Psoas muscle (tissue), 8 donors: Measurements from ENCODE around the gene AMIGO3. TPM values are rescaled to one million over a fixed set of nuclear protein-coding genes. Genes with fewer than 3 reads are reported as not detected.
A peak's percentile ranks its signal among the peaks of the same experiment; 100 is the strongest.

Experiments
- ATAC-seq, 4 donors: fragments of 200-7000 bp; cut with Tn5 transposase; one replicate each; pipeline ENCODE4 v1.9.1; 2020; ENCODE audit warnings: moderate library complexity in 3 of 4, mild to moderate bottlenecking in 2 of 4
- DNase-seq, 2 donors: peaks; one replicate each; pipeline ENCODE4 v3.0.0-alpha.2; 2020
- H3K27ac ChIP-seq: fragments of 200-600 bp; one replicate; pipeline ENCODE4 v1.8.0; 2022
- H3K27me3 ChIP-seq, 3 donors: fragments of 200-600 bp in 1 of 3; one replicate each; pipeline versions ENCODE4 v1.6.1 to v1.8.0; 2013 to 2022; ENCODE audit warnings: low read length in 2 of 3, mild to moderate bottlenecking in 2 of 3, moderate library complexity in 1 of 3; ENCODE audit not compliant: insufficient read depth in 3 of 3
- H3K36me3 ChIP-seq, 2 donors: fragments of 200-600 bp in 1 of 2; one replicate each; pipeline versions ENCODE4 v1.6.1 to v1.8.0; 2013 to 2022; ENCODE audit warnings: low read depth in 1 of 2, mild to moderate bottlenecking in 1 of 2, moderate library complexity in 1 of 2; ENCODE audit not compliant: insufficient read depth in 1 of 2
- H3K4me1 ChIP-seq: fragments of 200-600 bp; one replicate; pipeline ENCODE4 v1.8.0; 2022
- H3K4me3 ChIP-seq: fragments of 200-600 bp; one replicate; pipeline ENCODE4 v1.8.0; 2022; ENCODE audit warnings: mild to moderate bottlenecking
- H3K9me3 ChIP-seq: fragments of 200-600 bp; one replicate; pipeline ENCODE4 v1.8.0; 2022
- CTCF ChIP-seq: fragments of 200-600 bp; IDR thresholded peaks from one replicate; pipeline ENCODE4 v1.8.0; 2022; ENCODE audit warnings: antibody characterized with exemption
- WGBS, 3 donors: extraction: QIAGEN DNeasy Blood & Tissue Kit; methylation state at CpG; one replicate each; pipeline versions ENCODE4 v1.1.6 to v1.1.7; 2013; 5-methylcytosine and 5-hydroxymethylcytosine counted together
- intact Hi-C, 2 donors: fragments of 100-400 bp; cut with DNase I; formaldehyde crosslinking; loops; one replicate each; pipeline versions ENCODE4 v1.11.0 to v1.14.2; 2022
- polyA plus RNA-seq, 3 donors: library from polyadenylated mRNA; stranded (reverse); fragments of 200-250 nt; gene quantifications; one replicate each; pipeline ENCODE4 v1.2.3, GENCODE V29; 2013
- total RNA-seq, 4 donors: library from RNA; stranded (reverse); fragmentation: NEBNext Ultra II Directional in 2 of 4; extraction: Animal tissue kit (Norgen Biotek cat#: 25700) in 2 of 4; gene quantifications; one replicate each; pipeline versions ENCODE4 v1.2.1 to v1.2.4, GENCODE V29; 2021 to 2023
- donor health status: healthy with polysubstance abuse.
- donor health status: DM: no; HTN: no; CAD: no; lungs with moderate emphysema.
- donor health status: Bipolar disorder and iron deficiency.
- donor health status: healthy.
- donor health status: DM: yes; HTN: yes; CAD: no.
- donor health status: DM: no; HTN: no; CAD: no.
- donor health status: DM: no; HTN: no; CAD: no.
- donor health status: DM: yes; HTN: yes; CAD: no.

AMIGO3 gene
- total and polyA plus RNA-seq, 7 donors: 0.36 to 0.94 (median 0.43) TPM; not detected in 3

GRCh38 chr3:49757197-49757596, 37.7 kb upstream of the AMIGO3 start:
- no peak overlapping the region for H3K27ac ChIP-seq
- H3K4me1 ChIP-seq: peaks cover 28% of the 10 kb centered on the region
- intact Hi-C loops: no loop called here
- H3K4me3 ChIP-seq: no peak overlapping the region
- no peak for TF ChIP-seq CTCF
- WGBS, 3 donors: 62 to 65% (median 63%) methylated on average over 2 of the region's 2 CpGs
- H3K27me3 ChIP-seq: no peaks in the 10 kb centered on the region
- H3K36me3 ChIP-seq: no peaks in the 10 kb centered on the region
- H3K9me3 ChIP-seq: no peaks in the 10 kb centered on the region
- no peak for DNase-seq
- no peak for ATAC-seq

GRCh38 chr3:49756036-49756435, 36.6 kb upstream of the AMIGO3 start:
- no peaks in the 10 kb centered on the region for H3K9me3 ChIP-seq
- no peak overlapping the region for H3K27ac ChIP-seq
- H3K27me3 ChIP-seq: no peaks in the 10 kb centered on the region
- no peak for DNase-seq
- TF ChIP-seq CTCF: no peak
- 52 to 64% (median 59%) methylated on average over 1 of the region's 1 CpG for WGBS, 3 donors
- H3K36me3 ChIP-seq: peaks cover 0 to 4% of the 10 kb centered on the region in 2 donors
- H3K4me3 ChIP-seq: no peak overlapping the region
- no peak for ATAC-seq
- peaks cover 28% of the 10 kb centered on the region for H3K4me1 ChIP-seq
- intact Hi-C loops: no loop called here

GRCh38 chr3:49754536-49754935, 35.1 kb upstream of the AMIGO3 start:
- no peak for DNase-seq
- intact Hi-C loops: no loop called here
- 47 to 60% (median 52%) methylated on average over 1 of the region's 1 CpG for WGBS, 3 donors
- Histone ChIP-seq H3K4me1 (peaks cover 28% of the 10 kb centered on the region), H3K27me3 (no peaks in the 10 kb centered on the region), H3K9me3 (no peaks in the 10 kb centered on the region), H3K36me3 (peaks cover 0 to 4% of the 10 kb centered on the region in 2 donors), H3K27ac (no peak overlapping the region), H3K4me3 (no peak overlapping the region)
- peak in 1 of 4 donors; percentile 57 for ATAC-seq
- no peak for TF ChIP-seq CTCF

- no peak for ATAC-seq
Measured at GRCh38 chr3:49751501-49751900, 32.0 kb upstream of the AMIGO3 start.

More at GRCh38 chr3:49751501-49751900, 32.0 kb upstream of the AMIGO3 start:
- intact Hi-C loops: no loop called here
- peaks cover 14% of the 10 kb centered on the region for H3K4me1 ChIP-seq
- no peak for DNase-seq
- TF ChIP-seq CTCF: no peak
- H3K27me3 ChIP-seq: no peaks in the 10 kb centered on the region
- H3K36me3 ChIP-seq: peaks cover 7 to 23% of the 10 kb centered on the region in 2 donors
- no peak overlapping the region for H3K27ac ChIP-seq
- H3K4me3 ChIP-seq: no peak overlapping the region
- WGBS, 3 donors: 94 to 98% (median 97%) methylated on average over 4 of the region's 4 CpGs
- H3K9me3 ChIP-seq: no peaks in the 10 kb centered on the region
